CD4-positive, alpha-beta T cell treated with Interleukin-21 for 1 hour (primary cell): ENCODE measurements around the gene KATNB1.
"Not testable (repeated sequence)": the region's sequence is repeated elsewhere in the genome, so short reads cannot be mapped to it uniquely, and the experiment has no call there.

Experiments
- DNase-seq: peaks from one replicate; pipeline ENCODE4 v3.0.0-alpha.2; 2020

KATNB1 gene

GRCh38 chr16:57703416-57704010 lies 32.1 kb upstream of the KATNB1 start:
- no peak for DNase-seq

GRCh38 chr16:57704011-57704904 lies 31.3 kb upstream of the KATNB1 start:
- no peak for DNase-seq

GRCh38 chr16:57704905-57705852 lies 30.4 kb upstream of the KATNB1 start:
- no peak for DNase-seq

GRCh38 chr16:57706717-57707116 lies 28.9 kb upstream of the KATNB1 start:
- DNase-seq = no peak

GRCh38 chr16:57707331-57707730 lies 28.2 kb upstream of the KATNB1 start:
- no peak for DNase-seq

GRCh38 chr16:57708168-57708567 lies 27.4 kb upstream of the KATNB1 start:
- DNase-seq = no peak

GRCh38 chr16:57709663-57710062 lies 25.9 kb upstream of the KATNB1 start:
- no peak for DNase-seq

GRCh38 chr16:57711346-57711745 lies 24.2 kb upstream of the KATNB1 start:
- DNase-seq = no peak

GRCh38 chr16:57711993-57712392 lies 23.6 kb upstream of the KATNB1 start:
- no peak for DNase-seq

GRCh38 chr16:57712569-57712968 lies 23.0 kb upstream of the KATNB1 start:
- DNase-seq = not testable (repeated sequence)

- no peak for DNase-seq
Observed at GRCh38 chr16:57713596-57713995, 22.0 kb upstream of the KATNB1 start.

- no peak for DNase-seq
Observed at GRCh38 chr16:57714047-57714446, 21.5 kb upstream of the KATNB1 start.

GRCh38 chr16:57720142-57720575 lies 15.4 kb upstream of the KATNB1 start:
- peak; percentile 55 for DNase-seq

GRCh38 chr16:57721356-57722209 lies 14.0 kb upstream of the KATNB1 start:
- no peak for DNase-seq

- no peak for DNase-seq
Observed at GRCh38 chr16:57722210-57722499, 13.4 kb upstream of the KATNB1 start.

GRCh38 chr16:57722651-57723050 lies 12.9 kb upstream of the KATNB1 start:
- no peak for DNase-seq

GRCh38 chr16:57723170-57723569 lies 12.4 kb upstream of the KATNB1 start:
- DNase-seq = no peak

GRCh38 chr16:57724531-57724930 lies 11.0 kb upstream of the KATNB1 start:
- no peak for DNase-seq

GRCh38 chr16:57725151-57725550 lies 10.4 kb upstream of the KATNB1 start:
- no peak for DNase-seq

GRCh38 chr16:57725554-57725953 lies 10.0 kb upstream of the KATNB1 start:
- no peak for DNase-seq

- DNase-seq = no peak
Observed at GRCh38 chr16:57725976-57726375, 9.6 kb upstream of the KATNB1 start.

- DNase-seq = no peak
Observed at GRCh38 chr16:57726433-57726947, 9.1 kb upstream of the KATNB1 start.
